HepG2 (cell line): ENCODE data around the gene CDC20. TPM values are rescaled to one million over a fixed set of nuclear protein-coding genes. Genes with fewer than 3 reads are reported as not detected.

Experiments used
- ATAC-seq: fragments of 200-7000 bp; cut with Tn5 transposase; 3 replicates; pipeline ENCODE4 v1.9.1; 2020; ENCODE audit warnings: mild to moderate bottlenecking, moderate library complexity
- BruUV-seq: library from RNA; stranded (reverse); fragments of 400-500 nt; replicated peaks from 2 replicates; lab custom pipeline; 2021; lab: Mats Ljungman, UMichigan
- CTCF ChIA-PET: fragments of 300-600 bp; formaldehyde crosslinking; extraction: SDS; loops from one replicate; lab custom pipeline; 2021; ENCODE audit warnings: low total read pairs, inconsistent platforms, low intra/inter-chr PET ratio; lab: Yijun Ruan, JAX
- POLR2A ChIA-PET: fragments of 350-600 bp; sonication (Branson Sonifier 250); formaldehyde crosslinking; loops from one replicate; lab custom pipeline; 2020; ENCODE audit warnings: antibody characterized with exemption, inconsistent platforms; lab: Yijun Ruan, JAX
- DNase-seq: peaks from one replicate; pipeline ENCODE4 v3.0.0-alpha.2; 2015; ENCODE audit warnings: low spot score
- FAIRE-seq: peaks from 3 replicates; lab custom pipeline; 2011; peaks lifted over from hg19 to GRCh38; lab: Jason Lieb, UNC
- H2AFZ ChIP-seq: one replicate; pipeline ENCODE4 v1.6.1; 2011; ENCODE audit warnings: low read length, inconsistent platforms
- H3K27ac ChIP-seq: fragments of 300-600 bp; 3 replicates; pipeline ENCODE4 v1.8.0; 2011; ENCODE audit warnings: mixed run types, mild to moderate bottlenecking, mixed read lengths, low read length, inconsistent platforms; ENCODE audit not compliant: insufficient read depth; ENCODE audit errors: extremely low read length
- H3K27me3 ChIP-seq, 2 experiments: fragments of 200-600 bp in 1 of 2; 2 replicates in 1 of 2; 3 replicates in 1 of 2; pipeline versions ENCODE4 v1.6.0 to v1.8.0; 2011; ENCODE audit warnings: low read length in 2 of 2, mild to moderate bottlenecking in 2 of 2, moderate library complexity in 2 of 2, inconsistent platforms in 1 of 2; ENCODE audit not compliant: insufficient read depth in 2 of 2, control insufficient read depth in 1 of 2
- H3K36me3 ChIP-seq, 2 experiments: fragments of 200-600 bp in 1 of 2; replicated peaks in 1 of 2; 2 replicates in 1 of 2; 3 replicates in 1 of 2; pipeline versions ENCODE4 v1.5.1 to v1.8.0; 2011; ENCODE audit warnings: low read length in 2 of 2, inconsistent platforms in 1 of 2; ENCODE audit not compliant: insufficient read depth in 2 of 2, control insufficient read depth in 1 of 2
- H3K4me1 ChIP-seq: 2 replicates; pipeline ENCODE4 v1.5.1; 2012; ENCODE audit warnings: low read length, inconsistent platforms; ENCODE audit not compliant: insufficient read depth
- H3K4me2 ChIP-seq: 2 replicates; pipeline ENCODE4 v1.6.0; 2011; ENCODE audit warnings: low read depth, low read length, inconsistent platforms
- H3K4me3 ChIP-seq, 3 experiments: fragments of 200-600 bp in 1 of 3; sonication (generic), shearing (Covaris generic) in 1 of 3; replicated peaks in 1 of 3; 2 replicates each; pipeline ENCODE4 v1.5.1; 2011 to 2016; ENCODE audit warnings: low read length in 3 of 3, inconsistent platforms in 2 of 3, low read depth in 2 of 3, mild to moderate bottlenecking in 2 of 3, control low read depth in 1 of 3, mixed read lengths in 1 of 3; ENCODE audit not compliant: insufficient read depth in 1 of 3
- H3K79me2 ChIP-seq: one replicate; pipeline ENCODE4 v1.6.1; 2011; ENCODE audit warnings: low read length, inconsistent platforms; ENCODE audit not compliant: insufficient read depth
- H3K9ac ChIP-seq: 2 replicates; pipeline ENCODE4 v1.6.0; 2011; ENCODE audit warnings: mild to moderate bottlenecking, low read depth, low read length, inconsistent platforms; ENCODE audit not compliant: insufficient read depth
- H3K9me3 ChIP-seq: 2 replicates; pipeline ENCODE4 v1.5.1; 2012; ENCODE audit warnings: mild to moderate bottlenecking, low read length
- H4K20me1 ChIP-seq: 2 replicates; pipeline ENCODE4 v1.6.0; 2011; ENCODE audit warnings: inconsistent platforms, mild to moderate bottlenecking, low read length, moderate library complexity; ENCODE audit not compliant: insufficient read depth
- BRCA1 ChIP-seq: sonication (generic); formaldehyde crosslinking; IDR thresholded peaks from 2 replicates; pipeline ENCODE4 v1.4.0; 2020; ENCODE audit warnings: missing genetic modification reagents
- CC2D1A ChIP-seq: sonication (generic); formaldehyde crosslinking; IDR thresholded peaks from 2 replicates; pipeline ENCODE4 v1.8.1; 2023; ENCODE audit warnings: mild to moderate bottlenecking, missing genetic modification reagents
- DMAP1 ChIP-seq: IDR thresholded peaks from 2 replicates; pipeline ENCODE4 v1.6.1; 2016
- FOSL1 ChIP-seq: sonication (generic); formaldehyde crosslinking; IDR thresholded peaks from 2 replicates; pipeline ENCODE4 v1.9.0; 2021; ENCODE audit warnings: missing genetic modification reagents, borderline replicate concordance
- FOSL2 ChIP-seq: sonication (generic); formaldehyde crosslinking; IDR thresholded peaks from 2 replicates; pipeline ENCODE4 v1.4.0; 2020; ENCODE audit warnings: missing genetic modification reagents
- FOXM1 ChIP-seq: sonication (generic); formaldehyde crosslinking; IDR thresholded peaks from 2 replicates; pipeline ENCODE4 v1.5.0; 2020; ENCODE audit warnings: missing genetic modification reagents
- KAT7 ChIP-seq: IDR thresholded peaks from 2 replicates; pipeline ENCODE4 v1.6.1; 2018; ENCODE audit warnings: borderline replicate concordance, missing compliant biosample characterization
- MBD4 ChIP-seq: IDR thresholded peaks from 2 replicates; pipeline ENCODE4 v1.6.1; 2012; ENCODE audit warnings: low read length, inconsistent platforms, borderline replicate concordance
- MEIS1 ChIP-seq: sonication (generic); formaldehyde crosslinking; IDR thresholded peaks from 2 replicates; pipeline ENCODE4 v1.9.0; 2021; ENCODE audit warnings: mild to moderate bottlenecking, missing genetic modification reagents, moderate library complexity, borderline replicate concordance
- MXI1 ChIP-seq: IDR thresholded peaks from 3 replicates; pipeline ENCODE4 v1.6.1; 2012; ENCODE audit warnings: low read depth, low read length, inconsistent platforms, borderline replicate concordance
- MYC ChIP-seq: sonication (generic); formaldehyde crosslinking; IDR thresholded peaks from 2 replicates; pipeline ENCODE4 v1.9.0; 2021; ENCODE audit warnings: missing genetic modification reagents, borderline replicate concordance
- NPAS2 ChIP-seq: sonication (generic); formaldehyde crosslinking; IDR thresholded peaks from 2 replicates; pipeline ENCODE4 v1.8.0; 2022; ENCODE audit warnings: mild to moderate bottlenecking, missing genetic modification reagents, borderline replicate concordance
- NR2F6 ChIP-seq, 2 experiments: IDR thresholded peaks; 2 replicates each; pipeline ENCODE4 v1.6.1; 2016; ENCODE audit warnings: antibody characterized with exemption in 1 of 2, mild to moderate bottlenecking in 1 of 2
- RARG ChIP-seq: sonication (generic); formaldehyde crosslinking; IDR thresholded peaks from 2 replicates; pipeline ENCODE4 v1.4.0; 2020; ENCODE audit warnings: low read depth, mild to moderate bottlenecking, missing genetic modification reagents
- RELA ChIP-seq: sonication (generic); formaldehyde crosslinking; IDR thresholded peaks from 2 replicates; pipeline ENCODE4 v1.4.0; 2020; ENCODE audit warnings: missing genetic modification reagents
- SIN3B ChIP-seq: fragments of 150-350 bp; IDR thresholded peaks from 2 replicates; pipeline ENCODE4 v1.6.1; 2014; ENCODE audit warnings: low read length
- SMAD1 ChIP-seq: sonication (generic); formaldehyde crosslinking; IDR thresholded peaks from 2 replicates; pipeline ENCODE4 v1.4.0; 2020; ENCODE audit warnings: missing genetic modification reagents, low read depth, mild to moderate bottlenecking, borderline replicate concordance
- TBX2 ChIP-seq: sonication (generic); formaldehyde crosslinking; IDR thresholded peaks from 2 replicates; pipeline ENCODE4 v1.5.0; 2020; ENCODE audit warnings: missing genetic modification reagents, mild to moderate bottlenecking, borderline replicate concordance
- ZBTB7A ChIP-seq: sonication (generic); formaldehyde crosslinking; IDR thresholded peaks from 2 replicates; pipeline ENCODE4 v1.8.0; 2022; ENCODE audit warnings: mild to moderate bottlenecking, missing genetic modification reagents
- ZFAT ChIP-seq: sonication (generic); formaldehyde crosslinking; conservative IDR thresholded peaks from 2 replicates; pipeline ENCODE4 v1.8.1; 2023; ENCODE audit warnings: missing genetic modification reagents, inconsistent platforms
- ZNF205 ChIP-seq: IDR thresholded peaks from 2 replicates; pipeline ENCODE4 v1.6.1; 2018; ENCODE audit warnings: missing biosample characterization, missing genetic modification reagents
- ZNF224 ChIP-seq: sonication (generic); formaldehyde crosslinking; IDR thresholded peaks from 2 replicates; pipeline ENCODE4 v1.5.0; 2020; ENCODE audit warnings: mild to moderate bottlenecking, missing genetic modification reagents
- ZNF225 ChIP-seq: sonication (generic); formaldehyde crosslinking; IDR thresholded peaks from 2 replicates; pipeline ENCODE4 v1.4.0; 2020; ENCODE audit warnings: mild to moderate bottlenecking, missing genetic modification reagents
- ZNF337 ChIP-seq: sonication (generic); formaldehyde crosslinking; IDR thresholded peaks from 2 replicates; pipeline ENCODE4 v1.5.1; 2020; ENCODE audit warnings: missing genetic modification reagents, low read depth, mild to moderate bottlenecking, borderline replicate concordance
- ZNF549 ChIP-seq: sonication (generic); formaldehyde crosslinking; IDR thresholded peaks from 2 replicates; pipeline ENCODE4 v1.5.0; 2020; ENCODE audit warnings: missing genetic modification reagents
- ZNF605 ChIP-seq: sonication (generic); formaldehyde crosslinking; IDR thresholded peaks from 2 replicates; pipeline ENCODE4 v1.8.0; 2022; ENCODE audit warnings: mild to moderate bottlenecking, missing genetic modification reagents
- ZNF703 ChIP-seq: sonication (generic); formaldehyde crosslinking; IDR thresholded peaks from 2 replicates; pipeline ENCODE4 v1.5.1; 2020; ENCODE audit warnings: missing genetic modification reagents, mild to moderate bottlenecking, moderate library complexity, borderline replicate concordance
- ZNF790 ChIP-seq: sonication (generic); formaldehyde crosslinking; IDR thresholded peaks from 2 replicates; pipeline ENCODE4 v1.8.0; 2022; ENCODE audit warnings: missing genetic modification reagents, mild to moderate bottlenecking, borderline replicate concordance
- ZSCAN20 ChIP-seq: sonication (generic); formaldehyde crosslinking; IDR thresholded peaks from 2 replicates; pipeline ENCODE4 v1.4.0; 2020; ENCODE audit warnings: missing genetic modification reagents, mild to moderate bottlenecking, borderline replicate concordance
- WGBS: methylation state at CpG from one replicate; pipeline ENCODE4 v1.1.6; 2017; ENCODE audit warnings: low lambda C conversion rate; 5-methylcytosine and 5-hydroxymethylcytosine counted together
- in situ Hi-C: cut with HindIII; loops from 2 replicates; pipeline ENCODE4 v1.10.0; 2017; ENCODE audit warnings: low pct_unique_long_range_greater_than_20kb; ENCODE audit not compliant: extremely low pct_ligation_motif_present
- intact Hi-C: fragments of 100-400 bp; cut with micrococcal nuclease; formaldehyde crosslinking; loops from one replicate; pipeline ENCODE4 v1.10.0; 2022; ENCODE audit not compliant: unreplicated experiment
- polyA plus RNA-seq, 8 experiments: library from polyadenylated mRNA; depleted of rRNA in 3 of 8; stranded (reverse) in 7 of 8; unstranded in 1 of 8; fragments of >200 nt; fragmentation: Illumina TruSeq in 4 of 8; extraction: Trizol in 4 of 8; gene quantifications; 2 replicates each; pipeline versions ENCODE4 v1.2.1 to v1.2.3, GENCODE V29; 2011 to 2016; ENCODE audit warnings: low read depth in 4 of 8, missing spikeins in 1 of 8, mixed read lengths in 1 of 8; ENCODE audit not compliant: insufficient read depth in 1 of 8
- total RNA-seq, 5 experiments: library from RNA; depleted of rRNA; stranded (reverse); fragments of >200 nt; fragmentation: Illumina TruSeq; extraction: Trizol; gene quantifications; 2 replicates each; pipeline ENCODE4 v1.2.3, GENCODE V29; 2016; ENCODE audit warnings: low read depth in 1 of 5

The CDC20 gene
- total and polyA plus RNA-seq, 2 of the 13 experiments (the other 11 are each of a cell fraction or from before 2014, with no cell fraction given) = 57.9 to 90.0 TPM

- TF ChIP-seq ZNF225 (CRISPR knock-in tag) = no peak
- no peak for TF ChIP-seq FOSL1 (CRISPR knock-in tag)
- no peak for TF ChIP-seq BRCA1 (CRISPR knock-in tag)
- no peak for TF ChIP-seq ZFAT (CRISPR knock-in tag)
- TF ChIP-seq MBD4 = no peak
Measured at GRCh38 chr1:43319766-43320165, 39.0 kb upstream of the CDC20 start (continued).

- Histone ChIP-seq H3K79me2 (no peaks in the 10 kb centered on the region), H3K9ac (no peak overlapping the region), H3K27ac (no peak overlapping the region), H4K20me1 (no peaks in the 10 kb centered on the region), H3K4me3 (no peak overlapping the region; a peak in 1 of 6 replicates), H3K9me3 (no peaks in the 10 kb centered on the region), H3K4me1 (peaks cover 8% of the 10 kb centered on the region), H2AFZ (no peak overlapping the region), H3K36me3 (no peaks in the 10 kb centered on the region), H3K4me2 (peak overlapping the region; percentile 13; the same call in 1 of the 2 replicates), H3K27me3 (peaks cover 6 to 26% of the 10 kb centered on the region in 2 experiments; a peak in 4 of 5 replicates)
- ATAC-seq = peak; percentile 40
- intact Hi-C loops (no loop called here), in situ Hi-C loops (no loop called here)
- POLR2A ChIA-PET = no interaction called here
- WGBS = 6% methylated on average over 3 of the region's 16 CpGs
- BruUV-seq = no TSS peak
- peak; percentile 38 for DNase-seq
- FAIRE-seq = no peak
- CTCF ChIA-PET = no interaction called here
- peak; percentile 86 for TF ChIP-seq FOSL2 (CRISPR knock-in tag)
- no peak for TF ChIP-seq RELA
- no peak for TF ChIP-seq ZNF605 (CRISPR knock-in tag)
- no peak for TF ChIP-seq ZNF790 (CRISPR knock-in tag)
- no peak for TF ChIP-seq SMAD1 (CRISPR knock-in tag)
- TF ChIP-seq ZNF337 (CRISPR knock-in tag) = no peak
- TF ChIP-seq ZBTB7A (CRISPR knock-in tag) = no peak
- no peak for TF ChIP-seq FOXM1 (CRISPR knock-in tag)
- no peak for TF ChIP-seq MEIS1 (CRISPR knock-in tag)
- TF ChIP-seq ZNF703 (CRISPR knock-in tag) = no peak
- no peak for TF ChIP-seq ZSCAN20 (CRISPR knock-in tag)
- TF ChIP-seq ZNF549 (CRISPR knock-in tag) = no peak
- TF ChIP-seq RARG = no peak
- no peak for TF ChIP-seq ZNF205 (CRISPR knock-in tag)
- TF ChIP-seq MXI1 = peak; percentile 18; the same call in 1 of the 3 replicates
- no peak for TF ChIP-seq CC2D1A (CRISPR knock-in tag)
- TF ChIP-seq DMAP1 (CRISPR knock-in tag) = no peak
- TF ChIP-seq NPAS2 (CRISPR knock-in tag) = no peak
- TF ChIP-seq NR2F6 (IDR thresholded peaks at IDR 0.05) = peak; percentile 59; the same call in 1 of the 2 replicates
- peak; percentile 72; the same call in 1 of the 2 replicates for TF ChIP-seq NR2F6 (CRISPR knock-in tag; IDR thresholded peaks at IDR 0.05)
- TF ChIP-seq TBX2 = no peak
- TF ChIP-seq SIN3B = no peak
- TF ChIP-seq MYC = 0 out of 2 replicates have a peak, but pooled peaks have one; percentile 20
- no peak for TF ChIP-seq ZNF224 (CRISPR knock-in tag)
- TF ChIP-seq KAT7 (CRISPR knock-in tag) = no peak
Measured at GRCh38 chr1:43321331-43321891, 37.4 kb upstream of the CDC20 start.
